IPS-11a (cell line): ENCODE results near the gene ZNF154.
"Not testable (repeated sequence)": the region's sequence is repeated elsewhere in the genome, so short reads cannot be mapped to it uniquely, and the experiment has no call there.

Source experiments
- H3K4me3 ChIP-seq: one replicate; pipeline ENCODE4 v1.5.1; 2013; ENCODE audit warnings: low read depth, low read length, control low read depth

ZNF154 gene

DNA sequence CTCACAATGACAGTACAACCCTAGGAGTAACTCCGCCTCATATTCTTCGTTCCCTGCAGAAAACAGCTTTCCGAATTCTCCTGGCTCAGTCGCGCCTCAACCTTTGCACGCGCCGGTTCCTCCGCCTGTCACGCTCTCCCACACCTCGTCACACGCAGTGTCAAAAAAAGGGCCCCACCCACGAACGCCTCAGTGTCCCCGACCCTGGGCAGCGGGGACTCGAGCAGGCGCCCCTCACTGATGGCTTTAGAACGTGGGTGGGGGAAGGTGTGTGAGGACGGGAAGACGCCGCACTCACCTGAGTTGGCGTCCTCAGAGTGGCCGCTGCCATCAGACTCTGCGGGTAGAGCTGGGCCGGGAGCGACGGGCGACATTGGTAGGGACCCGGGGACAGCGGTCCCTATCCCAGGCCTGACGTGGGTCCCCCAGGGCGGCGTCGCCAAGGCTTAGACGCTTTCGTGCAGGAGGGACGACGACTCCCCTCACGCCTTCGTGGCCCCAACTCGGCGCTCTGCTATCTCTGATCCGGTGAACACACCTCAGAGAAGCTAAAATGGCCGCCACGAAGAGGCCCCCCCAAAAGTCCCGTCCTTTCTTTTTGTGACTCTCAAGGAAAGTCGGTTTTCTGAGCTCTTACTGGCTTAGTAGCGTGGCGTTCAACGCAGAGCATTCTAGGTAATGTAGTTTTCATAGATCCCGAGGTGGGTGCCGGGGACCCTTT, at the start of gene ZNF154:
Gene ZNF154, minus strand, starts transcription at position 564 of the 721 bp plus-strand sequence. Its CDS starts 233 bp downstream, at position 331.
- peak within 1 kb of the TSS; percentile 91 for H3K4me3 ChIP-seq

DNA sequence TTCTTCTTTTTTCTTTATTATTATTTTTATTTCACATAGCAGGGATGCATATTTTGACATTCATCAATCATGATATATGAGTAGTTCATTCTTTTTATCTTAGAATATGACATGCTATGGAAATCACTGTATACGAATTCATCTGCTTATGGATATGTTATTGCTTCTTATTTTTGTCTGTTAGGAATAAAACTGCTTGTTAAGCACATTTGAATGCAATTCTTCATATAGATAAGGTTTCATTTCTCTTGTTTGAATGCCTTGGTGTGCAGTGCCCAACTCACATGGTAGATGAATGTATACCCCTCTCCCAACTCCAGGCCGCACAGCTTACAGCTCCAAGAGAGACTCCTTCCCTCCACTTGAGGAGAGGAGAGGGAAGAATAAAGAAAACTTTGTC, 48.9 kb upstream of the ZNF154 start:
- H3K4me3 ChIP-seq: no peak overlapping the region

DNA sequence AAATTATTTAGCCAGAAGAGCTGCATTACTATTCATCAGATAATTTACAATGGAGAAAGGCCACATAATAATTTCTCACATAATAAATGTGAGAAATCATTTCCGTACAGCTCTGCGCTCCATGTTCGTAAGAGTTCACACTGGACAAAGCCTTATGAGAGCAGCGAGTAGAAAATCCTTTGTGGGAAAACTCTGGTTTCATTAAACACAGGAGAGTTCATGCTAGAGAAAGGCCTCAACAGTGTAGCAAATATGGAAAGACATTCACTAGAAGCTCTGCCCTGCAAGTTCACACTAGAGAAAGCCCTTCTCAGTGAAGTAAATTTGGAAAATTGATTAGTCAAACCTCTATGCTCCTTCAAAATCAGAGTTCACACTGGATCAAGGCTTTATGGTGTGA, 46.0 kb upstream of the ZNF154 start:
- no peak overlapping the region for H3K4me3 ChIP-seq

DNA sequence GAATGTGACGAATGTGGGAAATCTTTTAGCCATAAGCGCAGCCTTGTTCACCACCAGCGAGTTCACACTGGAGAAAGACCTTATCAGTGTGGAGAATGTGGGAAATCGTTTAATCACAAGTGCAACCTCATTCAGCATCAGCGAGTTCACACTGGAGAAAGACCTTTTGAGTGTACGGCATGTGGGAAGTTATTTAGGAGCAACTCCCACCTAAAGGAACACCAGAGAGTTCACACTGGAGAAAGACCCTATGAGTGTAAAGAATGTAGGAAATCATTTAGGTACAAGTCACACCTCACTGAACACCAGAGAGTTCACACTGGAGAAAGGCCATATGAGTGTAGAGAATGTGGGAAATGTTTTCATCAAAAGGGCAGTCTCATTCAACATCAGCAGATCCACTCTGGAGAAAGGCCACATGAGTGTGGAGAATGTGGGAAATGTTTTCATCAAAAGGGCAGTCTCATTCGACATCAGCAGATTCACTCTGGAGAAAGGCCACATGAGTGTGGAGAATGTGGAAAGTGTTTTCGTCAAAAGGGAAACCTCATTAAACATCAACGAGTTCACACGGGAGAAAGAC, 45.2 kb upstream of the ZNF154 start:
- no peak overlapping the region for H3K4me3 ChIP-seq

DNA sequence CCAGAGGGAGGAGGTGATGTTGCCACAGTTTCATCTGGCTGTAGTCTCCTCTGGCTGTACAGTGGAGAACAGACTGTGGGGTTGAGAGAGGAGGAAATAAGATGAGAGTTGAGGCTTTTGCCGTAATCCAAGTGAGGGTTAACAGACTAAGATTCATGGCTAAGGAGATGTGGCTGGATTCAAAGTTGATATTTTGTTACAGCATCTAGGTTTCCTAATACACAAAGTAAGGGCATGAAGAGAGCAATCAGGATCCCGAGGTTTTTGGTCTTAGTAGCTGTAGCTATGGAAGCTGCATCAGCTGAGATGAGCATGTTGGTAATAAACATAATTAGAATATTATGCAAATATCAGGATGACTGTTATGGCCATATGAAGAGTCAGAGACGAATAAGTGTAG, 39.0 kb upstream of the ZNF154 start:
- peak overlapping the region; percentile 99 for H3K4me3 ChIP-seq

DNA sequence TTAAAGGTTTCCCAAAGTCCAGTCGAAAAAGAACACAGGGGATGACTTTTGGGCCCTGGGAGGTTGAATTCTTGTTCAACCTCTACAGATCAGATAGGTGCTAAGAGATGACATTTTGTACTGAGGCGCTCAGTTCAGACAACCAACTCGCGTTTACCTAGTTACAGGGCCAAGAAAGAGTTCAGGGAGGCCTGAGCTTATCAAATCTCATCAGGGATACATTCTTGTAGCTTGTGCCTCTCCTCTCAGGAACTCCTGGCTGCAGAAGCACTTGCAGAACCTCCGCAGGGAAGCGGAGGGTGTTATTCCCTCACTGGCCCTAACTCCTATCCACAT, 38.4 kb upstream of the ZNF154 start:
- H3K4me3 ChIP-seq: peak overlapping the region; percentile 99

DNA sequence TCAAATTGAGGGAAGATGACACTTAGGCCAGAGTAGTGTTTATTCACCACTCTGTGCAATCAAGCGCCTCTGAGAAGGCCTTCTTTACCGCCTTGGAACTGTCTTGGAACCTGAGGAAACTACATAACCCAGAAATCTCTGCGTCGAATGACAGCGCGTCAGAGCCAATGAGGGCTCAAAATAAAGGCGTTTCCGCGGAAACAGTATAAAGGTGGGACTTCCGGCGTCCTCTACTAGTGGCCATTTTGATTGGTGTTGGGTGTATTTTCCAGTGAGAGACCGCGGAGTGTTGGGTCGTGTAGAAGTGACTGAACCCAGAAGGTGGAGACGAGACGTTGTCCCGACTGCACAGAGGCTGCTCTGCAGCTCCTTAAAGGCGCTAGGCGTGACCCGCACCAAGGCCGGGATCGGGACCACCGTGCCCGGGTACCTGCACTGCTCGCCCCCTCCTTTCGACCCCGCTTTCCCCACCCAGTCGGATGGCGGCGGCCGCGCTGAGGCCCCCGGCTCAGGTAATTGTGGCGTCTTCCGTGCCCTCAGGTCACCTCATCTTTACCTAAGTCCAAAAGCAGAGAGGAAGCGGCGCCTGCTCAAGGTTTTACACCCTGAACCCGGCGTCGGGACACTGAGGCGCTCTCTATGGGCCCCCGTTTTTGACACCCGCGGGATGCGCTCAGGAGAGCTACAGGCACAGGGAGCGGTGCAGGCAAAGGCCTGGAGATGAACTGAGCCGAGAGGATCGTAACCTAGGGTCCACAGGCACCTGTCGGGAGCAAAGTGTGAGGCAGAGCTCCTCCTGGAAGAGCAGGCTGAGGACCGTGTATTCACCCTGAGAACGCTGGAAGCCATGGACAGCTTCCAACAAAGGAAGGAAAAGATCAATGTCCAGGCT, 37.8 kb upstream of the ZNF154 start, which contains the start of gene ZNF776:
Gene ZNF776, plus strand, starts transcription at position 236 of the 892 bp plus-strand sequence. Its CDS starts 244 bp downstream, at position 480.
- peak within 1 kb of the TSS; percentile 99 for H3K4me3 ChIP-seq

DNA sequence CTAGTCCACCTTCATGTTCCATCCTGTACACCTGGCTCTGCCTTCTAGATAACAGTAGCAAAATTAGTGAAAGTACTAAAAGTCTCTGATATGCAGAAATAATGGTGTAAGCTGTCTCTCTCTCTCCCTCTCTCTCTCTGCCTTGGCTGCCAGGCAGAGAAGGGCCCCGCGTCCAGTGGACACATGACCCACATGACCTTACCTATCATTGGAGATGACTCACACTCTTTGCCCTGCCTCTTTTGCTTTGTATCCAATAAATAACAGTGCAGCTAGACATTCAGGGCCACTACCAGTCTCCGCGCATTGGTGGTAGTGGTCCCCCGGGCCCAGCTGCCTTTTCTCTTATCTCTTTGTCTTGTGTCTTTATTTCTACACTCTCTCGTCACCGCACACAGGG, 29.8 kb upstream of the ZNF154 start:
- not testable (repeated sequence) for H3K4me3 ChIP-seq

DNA sequence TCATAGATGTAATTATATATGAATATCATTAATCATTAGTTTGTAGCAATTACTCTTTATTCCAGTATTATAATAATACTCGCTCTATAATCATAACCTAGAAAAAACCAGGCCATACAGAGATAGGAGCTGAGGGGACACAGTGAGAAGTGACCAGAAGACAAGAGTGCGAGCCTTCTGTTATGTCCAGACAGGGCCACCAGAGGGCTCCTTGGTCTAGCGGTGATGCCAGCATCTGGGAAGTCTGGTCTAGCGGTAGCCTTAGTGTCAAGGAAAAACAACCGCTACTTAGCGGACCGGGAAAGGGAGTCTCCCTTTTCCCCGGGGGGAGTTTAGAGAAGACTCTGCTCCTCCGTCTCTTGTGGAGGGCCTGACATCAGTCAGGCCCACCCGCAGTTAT, 29.3 kb upstream of the ZNF154 start:
- not testable (repeated sequence) for H3K4me3 ChIP-seq

DNA sequence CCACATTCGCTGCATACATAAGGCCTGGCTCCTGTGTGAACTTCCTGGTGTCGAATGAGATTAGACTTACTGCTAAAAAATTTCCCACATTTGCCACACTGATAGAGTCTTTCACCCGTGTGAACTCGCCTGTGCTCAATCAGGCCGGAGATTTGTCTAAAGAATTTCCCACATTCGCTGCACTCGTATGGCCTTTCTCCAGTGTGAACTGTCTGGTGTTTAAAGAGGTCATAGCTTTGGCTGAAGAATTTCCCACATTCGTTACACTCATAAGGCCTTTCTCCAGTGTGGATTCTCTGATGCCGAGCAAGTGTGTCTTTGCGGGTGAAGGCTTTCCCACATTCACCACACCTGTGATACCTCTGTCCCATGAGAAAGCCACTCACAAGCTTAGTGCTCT, 11.9 kb upstream of the ZNF154 start:
- H3K4me3 ChIP-seq: no peak overlapping the region

DNA sequence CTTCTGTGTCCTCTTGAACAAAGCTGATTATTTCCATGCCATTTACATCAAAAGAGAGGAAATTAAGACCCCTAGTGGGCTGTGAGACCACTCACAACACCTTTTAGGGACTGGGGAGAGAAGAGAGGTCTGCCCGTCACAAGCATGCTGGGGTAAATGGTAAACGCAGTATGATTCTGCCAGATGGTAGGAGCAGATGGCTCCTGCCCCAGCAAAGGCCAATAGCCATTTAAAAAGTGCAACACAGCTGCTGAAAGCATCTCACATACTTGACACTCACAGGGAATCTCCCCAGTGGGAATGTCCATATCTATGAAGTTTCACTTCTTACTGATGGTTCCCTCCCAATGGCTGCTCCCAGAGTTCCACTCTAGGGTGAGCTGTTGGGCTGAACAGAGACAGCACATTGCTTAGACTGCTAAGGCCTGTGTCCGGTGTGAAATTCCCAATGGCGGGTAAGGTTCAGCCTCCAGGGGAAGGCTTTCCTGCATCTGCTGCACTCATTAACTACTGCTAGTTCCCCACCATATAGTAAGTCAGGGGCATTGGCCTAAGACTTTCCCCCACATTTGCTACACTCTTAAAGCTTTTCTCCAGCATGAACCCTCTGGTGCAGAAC, 11.0 kb upstream of the ZNF154 start:
- H3K4me3 ChIP-seq: no peak overlapping the region

DNA sequence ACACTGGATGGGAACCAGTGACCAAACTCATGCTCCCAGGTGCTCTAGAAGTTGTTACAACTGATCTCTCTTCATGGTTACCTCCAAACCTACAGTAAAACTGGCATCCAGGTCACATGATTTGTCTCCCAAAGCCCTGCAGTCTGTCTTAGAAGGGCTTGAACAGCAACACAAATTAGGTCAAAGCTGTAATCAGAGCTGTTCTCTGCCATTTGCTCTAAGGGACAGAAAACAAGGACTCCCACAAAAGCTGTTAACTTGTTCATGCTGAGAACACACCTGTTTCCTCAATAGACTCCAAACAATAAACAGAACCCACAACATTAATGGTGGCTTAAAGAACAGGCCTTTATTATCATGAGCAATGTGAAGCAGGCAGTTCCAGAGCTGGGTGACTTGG, 10.4 kb upstream of the ZNF154 start:
- H3K4me3 ChIP-seq: no peak overlapping the region

DNA sequence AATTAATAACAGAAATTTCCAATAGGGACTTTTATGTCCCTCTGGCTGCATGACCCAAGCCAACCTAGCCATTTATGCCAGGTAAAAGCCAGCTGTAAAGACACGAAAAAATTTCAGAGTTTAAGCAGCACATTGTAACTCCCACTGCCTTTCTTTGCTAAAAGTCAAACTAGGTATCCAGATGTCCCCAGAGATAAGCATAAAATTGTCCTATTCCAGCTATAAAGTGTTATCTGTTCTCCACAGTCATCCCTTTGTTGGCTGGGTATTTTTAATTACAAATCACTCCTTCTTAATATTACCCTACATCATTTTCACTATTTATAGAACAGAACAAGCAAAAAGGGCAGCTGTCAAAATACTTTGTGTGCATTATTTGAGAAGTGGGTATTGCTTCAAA, 3.2 kb upstream of the ZNF154 start:
- H3K4me3 ChIP-seq: no peak overlapping the region

DNA sequence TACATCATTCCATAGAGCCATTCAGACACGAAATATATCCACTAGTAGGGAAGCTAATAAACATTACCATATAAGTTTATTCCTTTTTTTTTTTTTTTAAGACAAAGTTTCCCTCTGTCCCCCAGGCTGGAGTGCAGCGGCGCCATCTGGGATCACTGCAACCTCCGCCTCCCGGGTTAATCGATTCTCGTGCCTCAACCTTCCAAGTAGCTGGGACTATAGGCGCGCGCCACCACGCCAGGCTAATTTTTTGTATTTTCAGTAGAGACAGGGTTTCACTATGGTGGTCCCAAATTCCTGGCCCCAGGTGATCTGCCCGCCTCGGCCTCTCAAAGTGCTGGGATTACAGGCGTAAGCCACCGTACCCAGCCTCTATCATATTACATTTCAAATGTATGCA, 612 bp upstream of the ZNF154 start:
- peak overlapping the region; percentile 91 for H3K4me3 ChIP-seq

DNA sequence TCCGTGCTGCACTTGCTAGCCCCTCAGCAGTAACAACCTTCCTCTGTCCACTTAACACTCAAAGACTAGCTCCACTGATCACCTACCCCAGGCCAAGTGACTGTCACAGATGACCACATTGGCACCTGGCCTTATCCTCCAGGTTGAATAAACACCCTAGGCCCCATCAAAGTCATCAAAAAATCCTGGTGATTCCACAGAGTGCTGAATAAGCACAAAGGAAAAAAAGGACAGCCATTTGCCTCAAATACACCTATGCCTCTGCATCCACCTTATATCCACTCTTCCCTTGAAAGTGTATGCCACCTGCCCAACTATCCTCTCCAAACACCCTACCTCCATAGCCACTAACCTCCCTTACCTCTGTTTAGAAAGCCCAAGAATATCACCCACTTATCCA, 2.7 kb downstream of the ZNF154 start:
- H3K4me3 ChIP-seq: no peak overlapping the region

DNA sequence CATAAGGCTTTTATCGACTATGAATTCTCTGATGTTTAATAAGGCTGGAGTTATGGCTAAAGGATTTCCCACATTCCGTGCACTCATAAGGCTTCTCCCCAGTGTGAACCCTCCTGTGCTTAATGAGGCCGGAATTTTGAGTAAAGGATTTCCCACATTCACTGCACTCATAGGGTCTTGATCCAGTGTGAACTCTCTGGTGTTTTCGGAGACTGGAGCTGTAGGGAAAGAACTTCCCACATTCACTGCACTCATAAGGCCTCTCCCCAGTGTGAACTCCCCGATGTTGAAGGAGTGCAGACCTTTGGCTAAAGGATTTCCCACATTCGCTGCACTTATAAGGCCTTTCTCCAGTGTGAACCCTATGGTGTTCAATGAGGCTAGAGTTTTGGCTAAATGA, 7.4 kb downstream of the ZNF154 start:
- H3K4me3 ChIP-seq: no peak overlapping the region

DNA sequence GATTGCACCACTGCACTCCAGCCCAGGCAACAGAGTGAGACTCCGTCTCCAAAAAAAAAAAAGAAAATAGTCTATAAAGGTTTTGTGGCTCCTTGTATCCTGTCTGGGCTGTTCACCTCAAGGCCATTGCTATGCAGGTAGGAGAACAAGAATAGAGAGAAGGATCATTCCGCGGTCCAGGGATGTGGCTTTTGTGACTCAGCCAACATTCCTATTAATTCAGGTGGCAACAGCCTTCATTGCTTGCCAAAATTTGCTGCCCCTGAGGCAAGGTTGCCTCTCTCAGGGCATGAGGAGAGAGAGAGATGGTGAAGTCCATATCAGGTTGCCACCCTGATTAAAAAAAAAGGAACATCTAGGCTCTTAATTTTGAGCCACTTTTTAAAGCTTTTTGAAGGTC, 19.3 kb downstream of the ZNF154 start:
- H3K4me3 ChIP-seq: no peak overlapping the region

DNA sequence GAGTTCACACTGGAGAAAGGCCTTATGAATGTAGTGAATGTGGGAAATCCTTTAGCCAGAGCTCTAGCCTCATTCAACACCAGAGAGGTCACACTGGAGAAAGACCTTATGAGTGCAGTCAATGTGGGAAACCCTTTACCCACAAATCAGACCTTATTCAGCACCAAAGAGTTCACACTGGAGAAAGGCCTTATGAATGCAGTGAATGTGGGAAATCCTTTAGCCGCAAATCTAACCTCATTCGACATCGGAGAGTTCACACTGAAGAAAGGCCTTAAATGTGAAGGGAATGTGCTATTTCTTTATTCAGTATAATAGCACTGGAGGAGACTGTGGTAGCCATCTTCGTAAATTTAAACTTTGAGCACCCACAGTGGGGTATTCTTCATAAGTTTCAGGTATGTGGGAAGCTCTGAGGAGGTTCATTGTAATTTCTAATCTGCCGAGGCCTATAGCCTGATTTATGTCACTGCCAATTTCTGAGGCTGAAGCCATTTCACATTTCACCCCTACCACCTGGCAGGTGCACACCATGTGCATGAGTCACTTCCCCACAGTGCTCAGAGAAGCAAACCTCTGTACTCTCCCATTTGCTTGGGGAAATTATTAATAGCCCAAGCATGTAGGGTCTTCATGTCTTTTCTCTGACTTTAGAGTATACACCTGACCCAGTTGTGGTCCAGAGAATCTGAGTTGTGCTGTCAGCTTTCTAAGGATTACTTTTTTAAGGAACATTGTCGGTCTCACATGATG, 20.8 kb downstream of the ZNF154 start:
- no peak overlapping the region for H3K4me3 ChIP-seq

DNA sequence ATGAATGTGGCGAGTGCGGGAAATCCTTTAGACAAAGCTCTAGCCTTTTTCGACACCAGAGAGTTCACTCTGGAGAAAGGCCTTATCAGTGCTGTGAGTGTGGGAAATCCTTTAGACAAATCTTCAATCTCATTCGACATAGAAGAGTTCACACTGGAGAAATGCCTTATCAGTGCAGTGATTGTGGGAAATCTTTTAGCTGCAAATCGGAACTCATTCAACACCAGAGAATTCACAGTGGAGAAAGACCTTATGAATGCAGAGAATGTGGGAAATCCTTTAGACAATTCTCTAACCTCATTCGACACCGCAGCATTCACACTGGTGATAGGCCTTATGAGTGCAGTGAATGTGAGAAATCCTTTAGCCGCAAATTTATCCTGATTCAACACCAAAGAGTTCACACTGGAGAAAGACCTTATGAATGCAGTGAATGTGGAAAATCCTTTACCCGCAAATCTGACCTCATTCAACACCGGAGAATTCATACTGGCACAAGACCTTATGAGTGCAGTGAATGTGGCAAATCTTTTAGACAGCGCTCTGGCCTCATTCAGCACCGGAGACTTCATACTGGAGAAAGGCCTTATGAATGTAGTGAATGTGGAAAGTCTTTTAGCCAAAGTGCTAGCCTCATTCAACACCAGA, 21.5 kb downstream of the ZNF154 start:
- no peak overlapping the region for H3K4me3 ChIP-seq

DNA sequence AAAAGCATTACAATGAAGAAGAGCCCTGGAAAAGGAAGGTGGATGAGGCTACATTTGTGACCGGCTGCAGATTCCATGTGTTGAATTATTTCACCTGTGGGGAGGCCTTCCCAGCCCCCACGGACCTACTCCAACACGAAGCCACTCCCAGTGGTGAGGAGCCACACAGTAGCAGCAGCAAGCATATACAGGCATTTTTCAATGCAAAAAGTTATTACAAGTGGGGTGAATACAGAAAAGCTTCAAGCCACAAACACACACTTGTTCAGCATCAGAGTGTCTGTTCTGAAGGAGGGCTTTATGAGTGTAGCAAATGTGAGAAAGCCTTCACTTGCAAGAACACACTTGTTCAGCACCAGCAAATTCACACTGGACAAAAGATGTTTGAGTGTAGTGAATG, 22.3 kb downstream of the ZNF154 start:
- H3K4me3 ChIP-seq: no peak overlapping the region
